BLaER1 treated with 17β-estradiol and CSF1 and Interleukin-3, amounts not matched to agents 10 nM and 100 nM (cell line): Measurements from ENCODE around the gene CLEC16A.
"Not testable (repeated sequence)": the region's sequence is repeated elsewhere in the genome, so short reads cannot be mapped to it uniquely, and the experiment has no call there.

Experiments
- H3K27ac ChIP-seq, 11 experiments: shearing (Covaris generic); formaldehyde crosslinking; 2 replicates each; pipeline ENCODE4 v1.8.1; 2022
- H3K27me3 ChIP-seq, 11 experiments: shearing (Covaris generic); formaldehyde crosslinking; 2 replicates each; pipeline ENCODE4 v1.8.1; 2022
- H3K36me3 ChIP-seq, 11 experiments: shearing (Covaris generic); formaldehyde crosslinking; 2 replicates each; pipeline ENCODE4 v1.8.1; 2022
- H3K4me1 ChIP-seq, 10 experiments: shearing (Covaris generic); formaldehyde crosslinking; 2 replicates each; pipeline ENCODE4 v1.8.1; 2022
- H3K4me2 ChIP-seq, 11 experiments: shearing (Covaris generic); formaldehyde crosslinking; 2 replicates each; pipeline ENCODE4 v1.8.1; 2022
- H3K4me3 ChIP-seq, 10 experiments: shearing (Covaris generic); formaldehyde crosslinking; 2 replicates each; pipeline ENCODE4 v1.8.1; 2022
- H3K9ac ChIP-seq, 11 experiments: shearing (Covaris generic); formaldehyde crosslinking; 2 replicates each; pipeline ENCODE4 v1.8.1; 2022
- H3K9me3 ChIP-seq, 11 experiments: shearing (Covaris generic); formaldehyde crosslinking; replicated peaks in 1 of 11; 2 replicates each; pipeline ENCODE4 v1.8.1; 2022
- H4K20me1 ChIP-seq, 11 experiments: shearing (Covaris generic); formaldehyde crosslinking; 2 replicates each; pipeline ENCODE4 v1.8.1; 2022
- Cebpa-rat ChIP-seq, 11 experiments: shearing (Covaris generic); IDR thresholded peaks; 2 replicates each; pipeline ENCODE4 v1.8.1; 2022

CLEC16A gene

GRCh38 chr16:10920726-10921427 lies 23.5 kb upstream of the CLEC16A start:
- Histone ChIP-seq H4K20me1 (peaks cover 19 to 53% (median 36%) of the 10 kb centered on the region in 11 experiments; a peak in 15 of 22 replicates), H3K9me3 (no peaks in the 10 kb centered on the region), H3K9ac (0 out of 22 replicates have a peak overlapping the region, but pooled peaks of 1 of the 11 experiments have one; percentile 5), H3K4me1 (peaks cover 28 to 60% (median 41%) of the 10 kb centered on the region in 10 experiments), H3K27me3 (no peaks in the 10 kb centered on the region), H3K36me3 (peaks cover 81 to 99% (median 97%) of the 10 kb centered on the region in 11 experiments), H3K4me2 (no peak overlapping the region), H3K4me3 (no peak overlapping the region), H3K27ac (0 out of 22 replicates have a peak overlapping the region, but pooled peaks of 1 of the 11 experiments have one; percentile 32)
- no peak for TF ChIP-seq Cebpa-rat (IDR thresholded peaks at IDR 0.05)

DNA sequence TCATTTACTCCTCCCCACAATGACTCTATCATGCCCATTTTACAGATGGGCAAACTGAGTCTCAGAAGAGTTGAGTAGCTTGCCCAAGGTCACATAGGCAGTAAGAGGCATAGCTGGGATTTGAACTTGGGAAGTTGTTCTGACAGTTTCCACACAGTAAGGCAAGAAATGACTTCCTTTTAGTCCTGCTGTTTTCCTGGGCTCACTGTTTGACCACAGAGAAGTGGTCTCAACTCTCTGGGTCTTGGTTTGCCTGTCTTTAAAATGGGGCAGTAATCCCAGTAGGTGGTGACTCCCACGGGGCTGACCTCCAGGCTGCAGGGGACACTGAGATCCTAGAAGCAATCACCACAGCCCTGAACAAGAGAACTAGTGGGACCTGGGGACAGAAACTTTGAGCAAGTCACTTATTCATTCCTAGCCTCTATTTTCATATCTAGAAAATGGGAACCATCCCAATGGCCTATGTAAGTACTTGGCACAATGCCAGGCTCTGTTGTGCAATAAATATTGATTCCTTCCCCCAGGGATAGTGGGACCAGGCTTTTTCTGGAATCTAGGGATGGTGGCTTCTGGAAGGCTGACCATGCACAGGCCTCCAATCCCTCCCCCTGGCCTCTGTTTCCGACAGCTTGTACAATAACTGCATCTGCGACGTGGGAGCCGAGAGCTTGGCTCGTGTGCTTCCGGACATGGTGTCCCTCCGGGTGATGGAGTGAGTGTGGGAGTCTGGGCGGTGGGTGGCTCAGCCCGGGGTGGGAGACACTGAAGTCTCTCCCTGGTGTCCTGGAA lies 22.6 kb upstream of the CLEC16A start:
- 0 out of 22 replicates have a peak, but pooled peaks of 1 of the 11 experiments have one; percentile 19 for TF ChIP-seq Cebpa-rat (IDR thresholded peaks at IDR 0.05)
- H3K4me2 ChIP-seq = 0 out of 22 replicates have a peak overlapping the region, but pooled peaks of 1 of the 11 experiments have one; percentile 6

DNA sequence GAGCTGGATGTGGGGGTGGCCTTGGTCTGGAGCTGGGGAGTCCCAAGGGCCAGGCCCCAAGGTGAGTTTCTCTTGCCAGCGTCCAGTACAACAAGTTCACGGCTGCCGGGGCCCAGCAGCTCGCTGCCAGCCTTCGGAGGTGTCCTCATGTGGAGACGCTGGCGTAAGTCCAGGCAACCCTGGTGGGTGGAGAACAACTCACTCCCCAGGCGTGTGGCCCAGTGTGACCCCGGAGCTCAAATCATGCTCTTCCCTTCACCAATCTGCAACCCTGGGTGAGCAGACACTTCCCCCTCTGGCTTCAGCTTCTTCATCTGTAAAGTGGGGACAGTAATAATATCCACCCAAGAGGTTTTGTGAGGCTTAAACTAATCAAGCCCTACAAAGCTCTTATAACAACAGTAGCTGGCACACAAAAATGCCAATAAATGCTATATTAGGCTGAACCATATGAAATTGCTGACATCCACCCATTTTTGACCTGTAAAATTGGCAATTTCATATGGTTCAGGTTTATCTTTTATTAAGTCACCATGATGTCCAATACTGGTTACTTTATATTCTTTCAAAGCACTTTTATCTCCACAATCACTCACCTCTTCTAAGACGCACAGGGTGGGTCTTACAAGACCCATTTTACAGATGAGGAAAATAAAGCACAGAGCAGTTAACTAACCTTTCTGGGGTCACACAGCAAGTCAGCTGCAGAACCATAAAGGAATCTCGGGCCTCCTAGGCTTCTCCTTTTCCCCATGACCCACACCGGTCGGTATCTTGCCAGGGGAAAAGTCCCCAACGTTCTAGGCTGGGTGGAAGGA lies 21.8 kb upstream of the CLEC16A start:
- 0 out of 22 replicates have a peak overlapping the region, but pooled peaks of 2 of the 11 experiments have one; percentile 7 to 25 for H3K27ac ChIP-seq
- H4K20me1 ChIP-seq = peaks cover 19 to 69% (median 44%) of the 10 kb centered on the region in 11 experiments; a peak in 16 of 22 replicates
- TF ChIP-seq Cebpa-rat (IDR thresholded peaks at IDR 0.05) = no peak

More for the DNA sequence above, 22.6 kb upstream of the CLEC16A start:
- Histone ChIP-seq H3K36me3 (peaks cover 83 to 99% (median 97%) of the 10 kb centered on the region in 11 experiments), H3K4me3 (no peak overlapping the region), H3K27me3 (no peaks in the 10 kb centered on the region), H4K20me1 (peaks cover 19 to 61% (median 41%) of the 10 kb centered on the region in 11 experiments; a peak in 15 of 22 replicates), H3K9me3 (no peaks in the 10 kb centered on the region), H3K27ac (0 out of 22 replicates have a peak overlapping the region, but pooled peaks of 2 of the 11 experiments have one; percentile 7 to 25), H3K4me1 (peaks cover 20 to 51% (median 33%) of the 10 kb centered on the region in 10 experiments), H3K9ac (peak overlapping the region in 1 of 11 experiments; percentile 50; a peak in 2 of 22 replicates)

GRCh38 chr16:10923146-10923649 lies 21.2 kb upstream of the CLEC16A start:
- Histone ChIP-seq H3K4me2 (no peak overlapping the region), H3K27ac (peak overlapping the region in 1 of 11 experiments; percentile 28; a peak in 1 of 22 replicates)

More for the DNA sequence above, 21.8 kb upstream of the CLEC16A start:
- Histone ChIP-seq H3K4me3 (no peak overlapping the region), H3K36me3 (peaks cover 90 to 99% (median 97%) of the 10 kb centered on the region in 11 experiments), H3K9ac (peak overlapping the region in 3 of 11 experiments; percentile 18 to 50 (median 31); a peak in 3 of 22 replicates), H3K4me1 (peaks cover 12 to 44% (median 25%) of the 10 kb centered on the region in 10 experiments), H3K9me3 (no peaks in the 10 kb centered on the region), H3K27me3 (no peaks in the 10 kb centered on the region), H3K4me2 (0 out of 22 replicates have a peak overlapping the region, but pooled peaks of 1 of the 11 experiments have one; percentile 6)

DNA sequence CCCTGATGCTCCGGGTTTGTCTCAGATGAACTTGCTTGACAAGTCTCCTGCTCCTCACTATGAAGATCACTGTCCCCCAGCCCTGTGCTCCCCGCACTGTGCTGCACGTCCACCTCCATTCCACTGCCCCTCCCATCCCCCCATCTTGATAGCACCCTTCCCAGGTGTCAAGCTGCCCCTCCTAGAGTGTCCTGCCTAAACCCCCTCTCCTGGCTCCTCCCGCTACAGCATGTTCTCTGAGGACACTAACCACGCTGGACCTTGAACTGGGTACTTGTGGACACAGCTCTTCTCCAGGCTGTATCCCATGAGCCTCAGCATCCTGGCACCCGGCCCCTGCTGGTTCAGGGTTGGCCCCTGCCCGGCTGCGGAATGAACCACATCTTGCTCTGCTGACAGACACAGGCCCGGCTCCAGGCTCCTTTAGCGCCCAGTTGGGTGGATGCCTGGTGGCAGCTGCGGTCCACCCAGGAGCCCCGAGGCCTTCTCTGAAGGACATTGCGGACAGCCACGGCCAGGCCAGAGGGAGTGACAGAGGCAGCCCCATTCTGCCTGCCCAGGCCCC lies 20.6 kb upstream of the CLEC16A start:
- H3K9me3 ChIP-seq = no peaks in the 10 kb centered on the region
- H3K9ac ChIP-seq = peak overlapping the region in 3 of 11 experiments; percentile 8 to 18 (median 9); a peak in 3 of 22 replicates
- peaks cover 93 to 99% (median 98%) of the 10 kb centered on the region in 11 experiments for H3K36me3 ChIP-seq
- TF ChIP-seq Cebpa-rat (IDR thresholded peaks at IDR 0.05) = no peak
- no peaks in the 10 kb centered on the region for H3K27me3 ChIP-seq
- no peak overlapping the region; a peak in 1 of 22 replicates for H3K4me2 ChIP-seq
- peak overlapping the region in 1 of 11 experiments; percentile 28; a peak in 3 of 22 replicates for H3K27ac ChIP-seq
- no peak overlapping the region for H3K4me3 ChIP-seq
- peaks cover under 1 to 32% (median 13%) of the 10 kb centered on the region in 10 experiments; a peak in 19 of 20 replicates for H3K4me1 ChIP-seq
- peaks cover 25 to 81% (median 50%) of the 10 kb centered on the region in 11 experiments; a peak in 17 of 22 replicates for H4K20me1 ChIP-seq

More at GRCh38 chr16:10923146-10923649, 21.2 kb upstream of the CLEC16A start:
- Histone ChIP-seq H3K27me3 (no peaks in the 10 kb centered on the region), H3K4me1 (peaks cover 5 to 37% (median 19%) of the 10 kb centered on the region in 10 experiments), H3K9ac (peak overlapping the region in 2 of 11 experiments; percentile 18; a peak in 1 of 22 replicates), H3K36me3 (peaks cover 90 to 99% (median 97%) of the 10 kb centered on the region in 11 experiments), H3K4me3 (no peak overlapping the region), H3K9me3 (no peaks in the 10 kb centered on the region), H4K20me1 (peaks cover 20 to 76% (median 47%) of the 10 kb centered on the region in 11 experiments; a peak in 16 of 22 replicates)
- no peak for TF ChIP-seq Cebpa-rat (IDR thresholded peaks at IDR 0.05)

- H3K4me1 ChIP-seq = peaks cover 11 to 42% (median 19%) of the 10 kb centered on the region in 10 experiments; a peak in 19 of 20 replicates
- not testable (repeated sequence) for H3K9me3 ChIP-seq, H3K4me3 ChIP-seq, H3K27ac ChIP-seq, H3K4me2 ChIP-seq, H3K9ac ChIP-seq, H3K27me3 ChIP-seq
- peaks cover 39 to 97% (median 66%) of the 10 kb centered on the region in 11 experiments; a peak in 21 of 22 replicates for H4K20me1 ChIP-seq
- peaks cover 79 to 100% (median 91%) of the 10 kb centered on the region in 11 experiments for H3K36me3 ChIP-seq
Measured at GRCh38 chr16:10925285-10925684, 19.1 kb upstream of the CLEC16A start.

DNA sequence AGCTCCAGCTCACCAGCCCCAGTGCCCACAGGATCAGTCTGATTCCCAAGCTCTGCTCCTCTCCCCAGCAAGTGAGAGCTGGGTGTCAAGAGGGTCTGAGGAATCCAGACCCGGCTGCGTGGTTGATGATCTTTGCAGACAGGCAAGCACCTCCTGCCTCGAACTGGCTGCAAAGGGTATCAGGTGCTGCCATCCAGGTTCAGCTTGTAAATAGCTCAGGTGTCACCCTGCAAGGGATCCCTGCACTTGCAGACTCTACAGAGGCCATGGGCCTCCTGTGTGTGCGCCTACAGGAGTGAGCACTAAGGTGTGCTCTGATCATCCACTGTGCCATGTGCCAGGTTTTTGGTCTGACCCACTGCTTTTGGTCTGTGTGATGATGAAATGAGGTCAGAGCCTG lies 18.3 kb upstream of the CLEC16A start:
- Histone ChIP-seq H3K9ac (no peak overlapping the region), H4K20me1 (peaks cover 47 to 99% (median 74%) of the 10 kb centered on the region in 11 experiments; a peak in 21 of 22 replicates)

More for the DNA sequence above, 18.3 kb upstream of the CLEC16A start:
- Histone ChIP-seq H3K27ac (no peak overlapping the region), H3K4me2 (no peak overlapping the region), H3K36me3 (peaks cover 73 to 100% (median 85%) of the 10 kb centered on the region in 11 experiments), H3K4me1 (peaks cover 17 to 50% (median 25%) of the 10 kb centered on the region in 10 experiments; a peak in 19 of 20 replicates), H3K27me3 (no peaks in the 10 kb centered on the region), H3K4me3 (no peak overlapping the region), H3K9me3 (no peaks in the 10 kb centered on the region)
- no peak for TF ChIP-seq Cebpa-rat (IDR thresholded peaks at IDR 0.05)
